Ammon's horn (tissue), 1 donor: ENCODE data around the gene C6orf89.

Source experiments
- DNase-seq: peaks from one replicate; pipeline ENCODE4 v3.0.0-alpha.2; 2016; ENCODE audit warnings: low spot score

The C6orf89 gene, protein sequence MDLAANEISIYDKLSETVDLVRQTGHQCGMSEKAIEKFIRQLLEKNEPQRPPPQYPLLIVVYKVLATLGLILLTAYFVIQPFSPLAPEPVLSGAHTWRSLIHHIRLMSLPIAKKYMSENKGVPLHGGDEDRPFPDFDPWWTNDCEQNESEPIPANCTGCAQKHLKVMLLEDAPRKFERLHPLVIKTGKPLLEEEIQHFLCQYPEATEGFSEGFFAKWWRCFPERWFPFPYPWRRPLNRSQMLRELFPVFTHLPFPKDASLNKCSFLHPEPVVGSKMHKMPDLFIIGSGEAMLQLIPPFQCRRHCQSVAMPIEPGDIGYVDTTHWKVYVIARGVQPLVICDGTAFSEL

DNA sequence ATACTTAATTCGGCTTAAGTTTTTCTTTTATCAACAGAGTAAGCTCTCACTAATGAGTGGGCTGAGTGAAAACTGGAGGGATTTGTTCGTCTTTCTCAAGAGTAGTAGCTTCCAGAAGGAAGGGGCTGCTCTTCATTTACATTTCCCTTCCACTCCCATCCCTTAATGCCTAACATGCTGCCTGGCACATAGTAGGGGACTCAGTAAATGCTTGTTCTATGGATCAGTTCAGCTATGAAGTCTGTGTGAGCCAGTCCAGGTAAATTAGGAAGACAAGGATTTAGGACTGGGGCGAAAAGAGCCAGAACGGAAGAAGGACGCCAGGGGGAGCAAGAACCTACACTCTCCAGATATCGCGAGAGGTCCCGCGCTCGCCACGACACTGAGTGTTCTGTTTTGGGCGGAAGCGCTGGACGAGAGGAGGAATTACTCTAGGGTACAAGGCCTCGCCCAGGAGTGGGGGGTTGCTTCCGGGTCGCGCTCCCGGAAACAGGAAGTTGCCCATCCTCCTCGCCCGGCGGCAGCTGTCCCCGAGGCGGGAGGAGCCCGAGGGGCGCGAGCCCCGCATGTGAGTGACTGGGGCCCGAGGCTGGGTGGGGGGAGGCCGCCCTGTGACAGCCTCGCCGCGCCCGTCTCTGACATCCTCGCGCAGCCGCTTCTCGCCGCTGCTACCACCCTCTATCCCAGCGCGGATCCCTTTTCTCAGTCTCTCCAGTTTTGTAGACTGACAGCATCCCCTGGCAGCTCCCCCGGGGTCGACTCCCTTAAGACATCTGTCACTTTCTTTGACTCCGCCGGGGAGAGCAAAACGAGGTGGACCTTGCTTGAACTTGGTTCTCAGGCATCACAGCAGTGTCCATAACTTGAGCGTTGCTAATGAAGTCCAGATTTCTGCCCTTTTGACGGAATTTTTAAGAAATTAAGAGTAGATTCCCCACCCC is at the start of gene C6orf89:
C6orf89 (plus strand) TSS at position 492 of the 941 bp plus-strand sequence. CDS start 13,493 bp downstream, outside the sequence.
- peak; percentile 99 for DNase-seq

DNA sequence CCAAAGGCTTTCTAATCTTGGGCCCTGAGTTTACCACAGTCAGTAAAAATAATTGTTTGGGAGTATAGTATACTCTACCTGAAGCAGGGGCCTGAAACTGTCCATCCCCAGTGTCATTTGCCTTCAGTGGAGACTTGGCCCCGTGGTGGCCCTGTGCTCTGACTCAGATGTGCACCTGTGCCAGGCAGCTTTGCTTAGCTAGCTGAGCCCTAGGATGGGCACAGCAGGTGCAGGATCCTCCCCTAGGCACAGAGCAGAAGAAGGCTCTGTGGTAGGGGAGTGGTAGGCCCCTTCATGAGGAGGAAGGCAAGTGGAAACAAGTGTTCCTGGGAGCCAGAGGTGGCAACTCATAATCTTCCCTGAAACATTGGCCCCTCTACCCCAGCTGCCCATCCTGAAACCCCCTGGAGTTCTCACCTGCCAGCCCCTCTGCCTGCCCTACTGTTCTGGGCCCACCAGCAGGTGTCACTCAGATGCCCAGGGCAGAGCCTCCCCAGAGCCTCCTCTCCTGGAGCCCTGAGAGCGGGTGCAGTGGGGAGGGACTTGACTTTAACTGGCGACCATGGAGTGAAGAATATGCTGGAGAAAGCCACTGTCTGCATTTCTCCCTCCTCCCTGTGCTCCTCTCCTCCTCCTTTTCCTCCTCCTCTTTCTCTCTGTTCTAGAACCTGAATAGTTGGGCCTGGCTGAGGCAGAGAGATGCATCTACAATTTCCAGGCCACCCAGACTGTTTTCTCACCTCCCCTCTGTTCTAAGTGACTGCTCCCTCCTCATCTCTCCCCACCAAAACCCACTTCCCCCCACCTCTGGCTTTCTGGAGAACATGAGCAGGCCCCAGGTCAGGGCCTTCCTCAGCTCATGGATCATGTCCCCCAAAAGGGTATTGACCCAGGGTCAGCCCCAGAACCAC is 49.4 kb upstream of the C6orf89 start:
- no peak for DNase-seq

DNA sequence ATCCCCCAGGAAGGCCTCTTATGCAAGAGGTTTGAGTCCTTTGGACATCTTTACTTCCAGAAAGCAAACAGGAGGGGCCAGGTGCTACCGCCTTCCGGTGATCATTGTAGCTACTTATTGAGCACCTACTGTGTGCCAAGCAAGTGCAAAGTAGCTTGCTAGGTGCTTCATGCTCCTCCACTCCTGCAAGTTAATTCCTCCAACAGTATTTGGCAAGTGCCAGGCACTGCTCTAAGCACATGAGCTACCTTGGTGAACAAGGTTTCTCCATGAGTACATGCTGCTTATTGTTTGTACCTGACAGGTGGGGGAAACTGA is 48.8 kb upstream of the C6orf89 start:
- no peak for DNase-seq

DNA sequence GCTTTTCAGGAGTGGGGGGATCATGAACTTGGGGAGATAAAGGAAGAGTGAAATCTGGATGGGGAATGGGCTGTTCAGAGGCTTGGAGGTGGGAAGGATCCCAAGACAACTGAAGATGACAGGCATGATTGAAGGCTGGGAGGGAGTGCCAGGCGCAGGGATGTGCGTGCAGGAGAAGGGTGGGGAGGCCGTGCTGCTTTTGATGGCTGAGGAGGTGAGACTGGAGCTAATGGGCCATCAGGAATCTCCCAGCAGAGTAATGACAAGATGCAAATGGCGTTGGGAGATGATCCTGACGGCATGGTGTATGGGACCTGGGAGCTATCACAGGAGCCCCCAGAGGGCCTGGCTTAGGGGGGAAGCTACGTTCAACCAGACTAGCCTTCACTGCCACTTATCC is 48.1 kb upstream of the C6orf89 start:
- DNase-seq: no peak

DNA sequence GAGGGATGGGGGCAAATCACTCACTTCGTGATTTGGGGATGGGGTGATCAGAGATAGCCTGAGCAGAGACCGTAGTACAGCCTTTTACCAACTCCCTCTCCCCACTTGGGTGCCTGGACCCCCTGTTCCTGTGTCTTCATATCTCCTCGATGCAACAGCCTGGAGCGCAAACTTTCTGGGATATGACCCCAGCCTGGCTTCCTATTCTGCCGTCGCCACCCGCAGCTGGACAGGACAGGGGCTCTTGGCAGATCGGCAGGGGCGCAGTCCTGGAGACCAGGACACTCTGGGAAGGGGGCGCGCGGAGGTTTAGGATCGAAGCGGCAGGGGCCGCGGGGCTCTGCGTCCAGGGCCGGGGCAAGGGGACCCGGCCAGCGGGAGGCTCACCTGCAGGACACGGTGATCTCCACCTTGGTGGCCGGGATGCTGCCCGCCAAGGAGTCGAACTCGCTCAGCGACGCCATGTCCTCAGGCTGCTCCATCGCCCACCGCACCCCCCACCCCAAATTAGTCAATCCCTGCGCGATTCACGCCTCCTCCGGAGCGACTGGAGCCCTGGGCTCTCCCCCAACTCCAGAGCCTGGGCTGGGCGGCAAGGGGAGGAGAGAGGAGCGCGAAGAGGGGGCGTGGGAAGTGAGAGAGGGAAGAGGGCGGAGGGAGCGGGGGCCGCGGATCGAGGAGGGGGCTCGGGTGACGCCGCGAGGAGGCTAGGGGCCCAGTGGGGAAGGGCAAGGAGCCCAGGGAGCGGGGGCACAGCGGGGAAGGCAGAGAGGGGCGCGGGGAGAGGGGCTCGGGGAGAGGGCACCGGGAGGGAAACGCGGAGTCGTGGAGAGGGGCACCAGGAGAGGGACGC is 46.6 kb upstream of the C6orf89 start, which contains the start of gene CPNE5:
CPNE5 (minus strand) TSS at position 549 of the 853 bp plus-strand sequence; CDS start at position 482, 67 bp downstream.
- peak; percentile 31 for DNase-seq

DNA sequence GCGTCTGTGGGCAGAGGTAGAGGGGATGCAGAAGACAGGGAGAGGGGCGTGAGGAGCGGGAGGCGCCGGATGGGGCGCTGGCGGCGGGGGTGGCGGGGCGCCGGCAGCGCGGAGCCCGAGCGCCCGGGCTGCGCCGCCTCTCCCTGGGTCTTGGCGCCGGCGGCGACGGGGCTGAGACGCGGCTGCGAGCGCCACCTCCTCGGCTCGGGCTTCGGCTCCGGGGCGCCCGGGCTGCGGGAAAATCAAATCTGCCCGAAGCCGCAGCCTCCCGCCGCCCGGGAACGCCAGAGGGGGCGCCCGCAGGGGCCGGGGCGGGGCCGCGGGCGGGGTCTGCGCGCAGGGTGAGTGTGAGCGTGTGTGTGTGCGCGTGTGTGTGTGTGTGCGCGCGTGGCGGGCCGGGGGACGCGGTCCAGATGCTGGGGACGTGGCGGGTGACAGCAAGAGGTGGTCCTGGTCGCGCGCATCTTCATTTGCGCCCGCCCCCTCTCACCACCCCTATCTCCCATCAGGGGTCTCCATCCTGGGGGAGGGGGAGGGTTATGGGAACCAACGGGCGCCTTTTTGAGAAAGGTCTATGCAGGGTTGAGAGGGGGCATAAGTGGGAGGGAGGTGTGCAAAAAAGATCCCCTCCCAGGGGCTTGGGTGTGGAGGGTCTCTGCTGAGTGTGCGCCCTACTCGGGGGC is 45.9 kb upstream of the C6orf89 start:
- DNase-seq: no peak

DNA sequence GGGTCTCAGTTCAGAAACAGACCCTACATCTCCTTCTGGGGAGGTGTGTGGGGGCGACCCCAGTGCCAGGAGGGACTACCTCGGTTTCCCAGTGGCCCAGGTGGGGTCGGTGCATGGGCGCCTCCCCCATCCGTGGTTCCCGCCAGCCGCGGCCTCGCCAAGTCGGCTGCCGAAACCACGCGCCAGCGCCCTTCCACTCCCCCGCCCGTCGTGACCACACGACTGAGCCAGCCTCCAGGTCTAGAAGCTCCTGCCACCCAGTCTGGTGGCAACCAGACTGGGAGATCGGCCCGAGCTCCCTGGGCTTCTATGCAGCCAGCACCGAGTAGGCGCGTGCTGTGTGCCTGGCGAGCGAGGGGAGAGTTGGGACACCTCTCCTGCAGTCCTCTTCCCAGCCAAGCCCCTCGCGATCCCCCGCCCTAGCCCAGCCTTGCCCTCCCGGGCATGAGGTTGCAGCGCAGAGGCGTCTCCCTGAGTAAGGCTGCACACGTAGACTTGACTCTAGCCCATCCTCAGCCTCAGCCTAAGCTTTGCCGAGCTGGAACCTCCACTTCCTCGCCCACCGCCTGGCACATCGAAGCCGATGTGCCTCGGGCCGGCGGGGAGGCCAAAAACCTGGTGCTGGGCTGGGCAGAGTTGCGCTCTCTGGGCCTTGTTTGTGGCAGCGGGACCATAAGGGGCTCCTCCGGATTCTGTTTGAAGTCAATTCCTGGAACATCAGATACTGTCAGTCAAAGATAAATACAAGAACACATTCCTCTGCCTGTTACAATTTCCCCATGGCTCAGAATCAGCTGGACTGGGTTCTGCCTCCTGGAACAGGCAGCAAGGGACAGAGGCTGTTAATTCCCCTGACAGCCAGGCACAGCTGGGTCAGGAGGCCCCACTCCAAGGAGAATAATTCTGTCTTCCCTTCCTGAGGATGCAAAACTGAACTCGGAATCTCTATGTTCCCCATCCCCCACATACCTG is 45.0 kb upstream of the C6orf89 start:
- no peak for DNase-seq

DNA sequence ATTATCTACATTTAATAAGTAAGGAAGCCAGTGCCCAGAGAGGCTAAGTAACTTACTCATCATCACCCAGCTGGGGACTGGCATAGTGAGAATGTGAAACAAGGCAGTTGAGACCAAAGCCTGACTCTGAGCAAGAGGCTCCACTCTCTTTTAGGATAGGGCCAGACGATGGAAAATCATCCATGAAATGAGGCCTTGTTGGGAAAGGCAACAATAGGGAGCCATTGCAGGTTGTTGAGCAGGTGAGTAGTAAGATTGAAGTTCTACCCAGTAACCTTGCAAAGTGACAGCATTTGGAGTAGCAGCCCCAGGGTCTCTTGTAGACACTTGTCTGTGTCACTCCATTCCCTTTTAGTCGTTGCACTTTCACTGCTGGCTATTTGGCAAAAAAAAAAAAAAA is 44.0 kb upstream of the C6orf89 start:
- no peak for DNase-seq

DNA sequence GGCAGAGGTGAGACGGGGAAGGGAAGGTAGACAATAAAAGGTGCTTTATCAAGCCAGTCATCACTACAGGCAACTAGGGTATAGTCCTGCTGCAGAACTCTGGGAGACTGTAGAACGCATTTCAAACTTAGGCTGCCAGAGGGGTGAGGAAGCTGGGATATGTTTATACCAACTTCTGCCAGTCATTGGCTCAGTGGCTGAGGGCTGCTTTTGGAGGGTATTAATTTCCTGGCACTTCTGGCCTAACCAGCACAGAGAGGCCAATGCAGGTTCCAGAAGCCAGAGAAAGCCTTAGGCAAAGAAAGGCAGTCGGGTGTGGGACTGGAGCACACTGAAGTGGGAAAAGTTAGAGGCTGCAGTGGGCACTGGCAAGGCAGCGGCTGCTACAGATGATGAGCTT is 42.6 kb upstream of the C6orf89 start:
- DNase-seq: no peak

DNA sequence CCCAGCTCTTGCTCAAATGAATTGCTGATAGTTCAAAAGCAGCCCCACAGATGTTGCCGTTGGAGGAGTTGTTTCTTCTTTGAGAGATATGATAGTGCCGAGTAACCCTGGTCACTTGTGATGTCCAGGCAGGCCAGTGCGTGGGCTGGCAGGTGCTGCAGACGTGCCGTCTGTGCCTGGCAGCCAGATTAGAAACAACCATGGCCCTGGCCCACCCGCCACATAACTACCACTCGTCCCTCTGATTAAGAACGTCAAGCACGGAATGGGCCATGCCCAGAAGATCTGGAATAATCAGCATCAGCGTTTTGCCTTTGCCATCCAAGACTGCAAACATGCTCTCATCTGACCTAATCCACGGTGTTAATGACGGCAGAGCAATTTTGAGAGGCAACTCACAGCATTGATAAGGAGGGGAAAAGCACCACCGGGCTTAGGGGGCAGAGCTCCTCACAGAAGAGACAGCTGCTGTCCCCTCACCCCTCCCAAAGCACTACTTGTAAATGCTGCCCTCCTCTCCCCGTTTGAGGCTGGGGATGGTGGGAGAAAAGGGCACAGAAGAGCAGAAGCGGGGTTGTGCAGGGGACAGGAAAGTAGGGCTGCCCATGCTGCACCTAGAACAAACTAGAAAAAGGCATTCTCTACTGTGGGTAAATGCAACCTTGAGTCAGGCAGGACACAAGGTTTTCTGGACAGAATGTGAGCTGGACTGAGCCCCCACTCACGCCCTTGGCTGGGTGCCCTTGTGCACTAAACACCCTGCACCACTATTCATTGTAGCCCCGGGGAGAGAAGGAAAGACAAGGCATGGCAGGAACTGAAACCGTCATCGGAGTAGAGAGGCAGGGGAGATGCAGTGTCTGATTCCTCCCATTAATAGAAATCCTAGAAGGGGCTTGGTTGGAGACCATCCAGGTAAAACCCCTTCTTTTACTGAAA is 41.3 kb upstream of the C6orf89 start:
- DNase-seq: no peak

DNA sequence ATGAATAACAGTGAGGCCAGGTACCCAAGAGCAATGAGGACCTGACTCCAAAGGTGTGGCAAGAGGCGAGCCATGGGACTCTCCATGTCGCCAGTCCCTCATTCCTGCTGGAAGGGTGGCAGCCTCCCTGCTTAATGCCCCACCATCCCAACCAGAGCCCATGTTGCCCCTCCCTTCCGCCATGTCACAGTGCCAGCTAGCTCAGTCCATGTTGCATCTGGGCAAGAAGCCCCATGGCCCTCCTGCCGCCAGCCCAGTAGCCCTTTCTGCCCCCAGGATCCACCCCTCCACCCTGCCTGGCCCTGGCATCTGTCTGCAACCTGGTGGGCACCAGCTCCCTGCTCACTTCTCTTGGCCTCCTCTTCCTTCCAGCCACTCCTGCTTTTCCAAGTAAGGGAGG is 40.5 kb upstream of the C6orf89 start:
- DNase-seq: no peak

DNA sequence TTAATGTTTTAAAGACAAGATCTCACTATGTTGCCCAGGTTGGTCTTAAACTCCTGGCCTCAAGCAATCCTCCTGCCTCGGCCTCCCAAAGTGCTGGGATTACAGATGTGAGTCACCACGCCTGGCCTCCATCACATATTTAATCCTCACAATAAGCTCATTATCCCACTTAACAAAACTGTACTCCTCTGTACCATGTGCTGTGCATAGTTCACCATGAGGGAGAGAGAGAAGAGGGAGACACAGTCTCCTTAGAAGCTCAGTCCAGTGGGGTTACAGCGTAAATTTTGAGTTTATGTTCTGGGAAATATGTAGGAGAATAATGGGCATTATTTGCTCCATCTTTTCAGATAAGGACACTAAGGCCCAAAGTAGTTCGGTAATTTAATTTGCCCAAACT is 38.6 kb upstream of the C6orf89 start:
- DNase-seq: no peak

DNA sequence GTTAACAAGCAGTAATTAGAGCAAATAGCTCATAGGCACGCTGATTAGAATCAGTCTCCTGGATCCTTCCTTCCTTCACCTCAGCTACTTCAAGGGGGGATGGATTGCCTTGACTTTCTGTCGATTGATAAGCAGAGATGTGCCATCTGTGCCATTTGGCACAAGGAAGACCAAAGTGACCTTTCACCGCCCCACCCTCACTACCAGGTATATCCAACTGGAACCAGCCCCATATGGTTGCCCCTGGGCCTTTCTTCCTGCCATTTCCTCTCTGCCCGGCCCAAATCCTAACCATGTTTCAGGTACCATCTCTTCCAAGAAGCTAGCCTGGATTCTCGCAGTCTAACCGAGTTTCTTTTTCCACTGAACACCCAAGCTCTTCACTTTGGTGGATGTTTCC is 37.8 kb upstream of the C6orf89 start:
- DNase-seq: no peak

DNA sequence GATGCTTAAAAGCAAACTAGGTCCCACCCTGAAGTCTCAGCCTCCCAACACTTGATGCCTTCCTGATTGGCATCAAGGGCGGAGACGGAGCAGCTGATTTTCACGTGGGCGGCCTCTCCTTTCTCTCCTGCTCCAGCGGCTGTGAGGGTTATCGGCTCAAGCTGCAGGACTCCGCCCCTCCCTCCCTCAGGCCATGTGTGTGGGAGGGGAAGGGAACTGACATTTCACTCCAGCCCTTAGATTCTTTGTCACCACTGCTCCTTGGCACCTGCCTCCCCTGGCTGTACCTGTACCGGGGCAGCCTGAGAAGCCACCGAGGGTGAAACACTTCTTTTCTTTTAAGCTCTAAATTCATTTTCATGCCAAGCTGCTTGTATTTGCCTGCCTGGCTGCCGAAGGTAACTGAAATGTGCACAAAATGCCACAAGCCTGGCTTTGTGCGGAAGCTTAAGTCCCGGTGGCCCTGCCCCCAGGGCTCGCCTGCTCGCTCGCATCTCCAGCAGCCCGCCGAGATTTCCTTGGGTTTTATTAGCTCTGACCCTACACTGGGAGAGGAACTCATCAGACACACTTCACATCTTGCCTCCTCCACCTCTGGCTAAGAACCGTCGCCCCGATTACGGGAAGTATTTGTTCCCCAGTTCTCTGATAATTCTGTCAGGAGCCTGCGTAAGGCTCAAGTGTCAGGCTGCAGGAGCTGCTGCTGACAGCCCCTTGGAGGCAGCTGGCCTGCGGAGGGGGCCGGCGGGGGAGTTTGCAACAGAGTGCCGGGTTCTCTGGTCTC is 36.9 kb upstream of the C6orf89 start:
- DNase-seq: peak; percentile 52

DNA sequence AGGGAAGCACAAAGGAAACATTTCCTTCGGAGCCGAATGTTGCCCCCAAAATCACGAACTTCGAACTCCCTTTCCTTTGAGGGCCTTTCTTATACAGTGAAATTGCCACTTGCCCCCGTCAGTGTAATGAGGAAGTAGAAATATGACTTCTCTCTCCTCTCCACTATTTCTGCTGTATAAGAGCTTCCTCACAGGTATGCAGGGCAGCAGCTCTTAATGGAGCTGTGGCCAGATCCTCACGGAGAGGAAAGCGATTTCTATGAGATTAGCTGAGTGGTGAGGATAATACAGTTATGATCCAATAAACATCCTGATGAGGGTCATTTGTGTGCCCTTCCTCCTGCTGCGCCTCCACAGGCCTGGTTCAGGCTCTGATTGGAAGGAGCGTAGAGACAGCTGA is 35.7 kb upstream of the C6orf89 start:
- DNase-seq: no peak

DNA sequence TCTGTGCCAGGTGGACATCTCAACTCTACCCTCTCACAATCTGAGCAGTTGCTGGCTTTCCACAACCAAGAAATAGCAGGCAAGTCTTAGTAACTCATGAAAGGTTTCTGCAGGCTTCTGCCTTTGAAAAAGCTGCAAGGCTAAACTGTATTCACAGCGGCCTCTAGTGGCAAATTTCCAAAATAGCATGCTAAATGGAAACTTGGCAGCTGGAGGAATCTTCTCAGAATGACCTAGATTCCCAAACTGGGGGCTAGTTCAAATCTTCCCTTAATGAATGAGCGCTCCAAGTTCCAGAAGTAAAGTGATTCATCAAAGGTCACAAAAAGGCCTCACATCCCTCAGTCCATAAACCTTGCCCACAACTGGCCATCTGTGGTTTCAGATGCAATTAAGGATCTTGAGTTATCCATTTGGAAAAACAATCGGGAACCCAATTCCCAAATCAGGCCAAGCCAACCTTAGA is 34.6 kb upstream of the C6orf89 start:
- DNase-seq: peak; percentile 64

DNA sequence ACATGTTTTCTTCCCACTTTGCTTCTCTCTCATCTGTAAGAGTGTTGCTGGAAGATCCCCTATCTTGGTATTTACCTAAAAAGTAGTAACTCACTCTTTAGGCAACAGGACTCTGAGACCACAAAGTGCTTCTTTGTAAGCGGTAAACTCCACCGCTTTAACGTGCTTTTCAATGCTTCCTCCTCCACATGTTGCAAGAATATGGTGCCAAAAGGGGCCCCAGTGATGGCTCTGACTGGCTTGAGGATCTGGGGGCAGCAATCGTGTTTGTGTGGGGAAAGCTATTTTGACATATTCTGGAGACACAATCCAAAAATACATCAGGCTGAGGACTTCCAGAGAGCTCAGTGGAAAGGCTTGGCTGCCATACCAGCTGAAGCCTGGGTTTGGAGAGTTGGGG is 34.1 kb upstream of the C6orf89 start:
- DNase-seq: no peak
